Gastroesophageal sphincter (tissue), 4 donors: ENCODE results near the gene AHDC1. TPM values are rescaled to one million over a fixed set of nuclear protein-coding genes. Genes with fewer than 3 reads are reported as not detected.

ENCODE experiments used
- ATAC-seq: fragments of 150-250 bp; one replicate; pipeline ENCODE4 v1.9.1; 2016; ENCODE audit warnings: mild to moderate bottlenecking, moderate library complexity
- H3K27ac ChIP-seq, 4 donors: fragments of 200-600 bp; sonication (generic) in 3 of 4; 1 replicate in 3 of 4; 2 replicates in 1 of 4; pipeline ENCODE4 v1.5.1; 2016 to 2019
- H3K27me3 ChIP-seq: fragments of 200-600 bp; sonication (generic); one replicate; pipeline ENCODE4 v1.5.1; 2019
- H3K36me3 ChIP-seq, 2 donors: fragments of 200-600 bp; sonication (generic); one replicate each; pipeline ENCODE4 v1.5.1; 2019; ENCODE audit warnings: control low read depth in 1 of 2
- H3K4me1 ChIP-seq, 3 donors: fragments of 200-600 bp; sonication (generic); 1 replicate in 2 of 3; 2 replicates in 1 of 3; pipeline ENCODE4 v1.5.1; 2016 to 2019; ENCODE audit warnings: control low read depth in 2 of 3
- H3K4me3 ChIP-seq, 2 donors: fragments of 200-600 bp; sonication (generic); one replicate each; pipeline ENCODE4 v1.5.1; 2019; ENCODE audit warnings: mild to moderate bottlenecking in 1 of 2, moderate library complexity in 1 of 2
- H3K9me3 ChIP-seq, 3 donors: fragments of 200-600 bp; sonication (generic); one replicate each; pipeline ENCODE4 v1.5.1; 2017 to 2019; ENCODE audit warnings: control low read depth in 2 of 3
- EP300 ChIP-seq: sonication (generic); formaldehyde crosslinking; IDR thresholded peaks from one replicate; pipeline ENCODE4 v1.6.1; 2017; ENCODE audit warnings: antibody characterized with exemption, mild to moderate bottlenecking
- POLR2A ChIP-seq, 2 donors: fragments of 450-650 bp; IDR thresholded peaks; one replicate each; pipeline ENCODE4 v1.6.1; 2017; ENCODE audit warnings: antibody characterized with exemption in 2 of 2, mild to moderate bottlenecking in 2 of 2, moderate library complexity in 1 of 2
- POLR2AphosphoS5 ChIP-seq: sonication (generic); formaldehyde crosslinking; IDR thresholded peaks from one replicate; pipeline ENCODE4 v1.6.1; 2017; ENCODE audit warnings: antibody characterized with exemption
- WGBS, 2 donors: methylation state at CpG; one replicate each; pipeline ENCODE4 v1.1.5; 2018; ENCODE audit warnings: low coverage in 1 of 2; 5-methylcytosine and 5-hydroxymethylcytosine counted together
- total RNA-seq, 4 donors: library from RNA; depleted of rRNA; stranded (reverse); fragments of >200 nt; gene quantifications; one replicate each; pipeline ENCODE4 v1.1.0, GENCODE V29; 2016
- TF ChIP-seq, protein P1 (sequence below), 4 experiments: fragments of 200-600 bp in 2 of 4; fragments of 450-650 bp in 2 of 4; sonication (generic) in 1 of 4; IDR thresholded peaks; one replicate each; pipeline ENCODE4 v1.5.1; 2017 to 2019; ENCODE audit warnings: antibody characterized with exemption in 4 of 4, mild to moderate bottlenecking in 2 of 4, moderate library complexity in 2 of 4

Gene AHDC1
- total RNA-seq, 4 donors from 2014 or later, result 18.2 to 50.3 (median 27.7) TPM

DNA sequence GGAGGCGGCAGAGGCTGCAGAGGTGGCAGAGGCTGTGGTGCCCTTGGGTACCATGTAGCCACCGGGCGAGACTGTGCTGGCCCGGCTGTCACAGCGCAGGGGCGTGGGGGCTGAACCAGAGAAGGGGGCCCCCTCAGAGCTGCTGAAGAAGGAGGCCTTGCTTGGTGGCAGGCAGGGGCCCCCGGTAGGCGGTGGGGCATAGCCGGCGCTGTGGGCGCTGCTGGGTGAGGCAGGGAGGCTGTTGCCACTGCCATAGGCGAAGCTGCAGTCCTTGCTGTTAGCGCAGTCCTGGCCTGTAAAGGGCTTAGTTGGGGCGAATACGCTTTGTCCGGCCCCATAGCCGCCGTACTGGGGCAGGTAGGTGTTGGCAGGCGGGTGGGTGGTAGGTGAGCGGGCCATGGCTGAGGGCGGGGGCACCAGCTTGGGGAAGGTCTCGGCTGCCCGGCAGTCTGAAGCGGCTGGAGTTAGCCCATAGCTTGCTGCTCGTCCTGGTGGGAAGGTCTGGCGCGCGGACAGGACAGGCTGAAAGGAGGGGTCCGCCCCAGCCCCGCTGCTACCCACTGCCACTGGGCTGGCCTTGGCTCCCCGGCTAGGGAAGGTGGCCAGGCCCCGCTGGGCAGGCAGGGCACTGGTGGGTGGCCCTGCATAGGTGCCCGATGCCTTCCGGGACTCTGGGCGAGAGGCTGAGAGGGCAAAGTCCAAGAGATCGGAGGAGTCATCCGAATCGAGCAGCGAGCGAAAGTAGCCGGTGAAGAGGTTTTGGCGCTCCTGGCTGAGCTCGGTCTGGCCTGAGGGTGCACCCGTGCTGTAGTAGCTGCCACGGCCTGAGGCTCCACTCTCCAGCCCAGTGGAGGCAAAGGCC, 54.9 kb downstream of the AHDC1 start:
- Histone ChIP-seq H3K36me3 (peaks cover 0 to 69% of the 10 kb centered on the region in 2 donors), H3K4me1 (peaks cover 5 to 53% (median 35%) of the 10 kb centered on the region in 3 donors), H3K27ac (peak overlapping the region in 3 of 4 donors; percentile 36 to 93 (median 90)), H3K27me3 (no peaks in the 10 kb centered on the region), H3K4me3 (no peak overlapping the region), H3K9me3 (no peaks in the 10 kb centered on the region)
- no peak for ATAC-seq
- WGBS, 2 donors, result no CpG with 5 or more reads among the region's 45 CpGs
- TF ChIP-seq, protein P1, sequence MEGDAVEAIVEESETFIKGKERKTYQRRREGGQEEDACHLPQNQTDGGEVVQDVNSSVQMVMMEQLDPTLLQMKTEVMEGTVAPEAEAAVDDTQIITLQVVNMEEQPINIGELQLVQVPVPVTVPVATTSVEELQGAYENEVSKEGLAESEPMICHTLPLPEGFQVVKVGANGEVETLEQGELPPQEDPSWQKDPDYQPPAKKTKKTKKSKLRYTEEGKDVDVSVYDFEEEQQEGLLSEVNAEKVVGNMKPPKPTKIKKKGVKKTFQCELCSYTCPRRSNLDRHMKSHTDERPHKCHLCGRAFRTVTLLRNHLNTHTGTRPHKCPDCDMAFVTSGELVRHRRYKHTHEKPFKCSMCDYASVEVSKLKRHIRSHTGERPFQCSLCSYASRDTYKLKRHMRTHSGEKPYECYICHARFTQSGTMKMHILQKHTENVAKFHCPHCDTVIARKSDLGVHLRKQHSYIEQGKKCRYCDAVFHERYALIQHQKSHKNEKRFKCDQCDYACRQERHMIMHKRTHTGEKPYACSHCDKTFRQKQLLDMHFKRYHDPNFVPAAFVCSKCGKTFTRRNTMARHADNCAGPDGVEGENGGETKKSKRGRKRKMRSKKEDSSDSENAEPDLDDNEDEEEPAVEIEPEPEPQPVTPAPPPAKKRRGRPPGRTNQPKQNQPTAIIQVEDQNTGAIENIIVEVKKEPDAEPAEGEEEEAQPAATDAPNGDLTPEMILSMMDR (IDR thresholded peaks at IDR 0.05), result no peak
- TF ChIP-seq EP300 (no peak), POLR2AphosphoS5 (no peak), POLR2A (IDR thresholded peaks at IDR 0.05) (no peak)

DNA sequence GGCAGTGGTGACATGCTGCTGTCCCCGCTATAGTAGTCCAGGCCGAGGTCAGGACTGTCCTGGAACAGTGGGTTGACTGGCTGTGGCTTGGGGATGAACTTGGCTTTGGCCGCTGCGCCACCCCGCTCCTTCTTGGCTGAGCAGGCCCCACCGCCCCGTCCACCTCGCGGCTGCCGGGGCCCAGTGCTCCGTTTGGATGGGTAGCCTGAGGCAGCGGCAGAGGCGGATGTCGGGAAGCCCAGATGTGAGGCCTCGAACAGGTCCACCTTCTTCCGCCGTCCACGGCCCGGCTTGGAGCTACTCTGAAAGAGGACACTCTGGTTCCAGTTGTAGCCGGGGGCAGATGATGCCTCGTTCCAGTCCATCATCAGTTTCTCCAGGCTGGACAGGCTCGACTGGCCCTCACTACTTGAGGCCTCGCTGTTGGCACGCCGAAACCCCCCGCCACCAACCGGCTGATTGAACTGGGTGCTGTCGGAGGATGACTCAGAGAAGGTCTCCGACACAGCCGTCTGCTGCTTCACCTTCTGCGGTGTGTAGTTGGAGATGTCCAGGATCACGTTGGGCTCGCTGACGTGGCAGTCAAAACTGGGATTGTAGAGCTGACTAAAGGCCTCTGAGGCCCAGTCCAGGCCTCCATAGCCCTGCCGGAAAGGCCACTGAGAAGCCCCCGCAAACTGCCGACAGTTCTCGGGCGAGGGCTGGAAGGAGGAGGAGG, 55.6 kb downstream of the AHDC1 start:
- peak overlapping the region in 3 of 4 donors; percentile 89 to 93 (median 90) for H3K27ac ChIP-seq
- no peaks in the 10 kb centered on the region for H3K27me3 ChIP-seq
- H3K36me3 ChIP-seq, result peaks cover 0 to 69% of the 10 kb centered on the region in 2 donors
- ATAC-seq, result no peak
- 80 to 100% methylated on average over 1 to 3 of the region's 39 CpGs for WGBS, 2 donors
- no peak overlapping the region for H3K4me3 ChIP-seq
- peaks cover 6 to 53% (median 38%) of the 10 kb centered on the region in 3 donors for H3K4me1 ChIP-seq
- no peaks in the 10 kb centered on the region for H3K9me3 ChIP-seq
- TF ChIP-seq POLR2A (IDR thresholded peaks at IDR 0.05) (no peak), POLR2AphosphoS5 (no peak), EP300 (no peak)
- TF ChIP-seq, protein P1 (IDR thresholded peaks at IDR 0.05), result no peak

DNA sequence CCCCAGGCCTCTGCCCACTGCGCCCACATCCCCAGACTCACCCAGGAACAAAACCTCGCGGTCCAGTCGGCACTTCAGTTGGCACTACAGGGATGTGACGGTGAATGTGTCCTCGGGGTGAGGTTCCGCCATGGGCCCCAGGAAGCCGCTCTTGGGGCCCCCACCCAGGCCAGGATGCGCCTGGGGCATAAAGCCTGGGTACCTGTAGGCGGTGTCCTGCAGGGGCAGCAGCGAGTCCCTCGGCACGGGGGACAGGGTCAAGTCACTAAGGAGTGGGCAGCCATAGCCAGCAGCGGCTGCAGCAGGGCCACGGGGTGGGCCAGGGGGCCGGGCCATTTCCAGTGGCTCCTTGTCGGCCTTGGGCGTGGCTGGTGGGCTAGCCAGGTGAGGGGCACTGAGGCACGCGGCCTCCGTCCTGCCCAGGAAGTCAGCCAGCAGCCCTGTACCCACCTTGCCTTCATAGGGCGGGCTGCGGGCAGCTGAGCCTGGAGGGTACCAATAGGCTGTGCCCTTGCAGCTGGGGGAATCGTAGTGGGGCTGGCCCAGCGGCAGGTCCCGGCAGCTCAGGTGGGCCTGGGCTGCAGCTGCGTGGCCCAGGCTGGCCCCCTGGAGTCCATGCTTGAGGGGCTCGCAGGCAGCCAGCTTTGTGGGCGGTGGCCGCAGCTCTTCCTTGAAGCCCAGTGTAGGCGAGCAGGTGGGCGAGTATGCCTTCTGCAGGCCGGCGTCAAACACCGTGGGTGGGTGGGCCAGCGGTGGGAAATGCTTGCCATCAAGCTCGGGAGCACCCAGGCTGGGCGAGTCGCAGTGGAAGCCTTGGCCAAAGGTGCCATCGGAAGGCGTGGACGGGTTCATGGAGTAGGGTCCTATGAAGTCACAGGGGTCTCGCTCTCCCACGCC, 56.5 kb downstream of the AHDC1 start:
- H3K4me1 ChIP-seq, result peaks cover 9 to 56% (median 40%) of the 10 kb centered on the region in 3 donors
- 80 to 100% methylated on average over 1 of the region's 44 CpGs for WGBS, 2 donors
- no peak for ATAC-seq

DNA sequence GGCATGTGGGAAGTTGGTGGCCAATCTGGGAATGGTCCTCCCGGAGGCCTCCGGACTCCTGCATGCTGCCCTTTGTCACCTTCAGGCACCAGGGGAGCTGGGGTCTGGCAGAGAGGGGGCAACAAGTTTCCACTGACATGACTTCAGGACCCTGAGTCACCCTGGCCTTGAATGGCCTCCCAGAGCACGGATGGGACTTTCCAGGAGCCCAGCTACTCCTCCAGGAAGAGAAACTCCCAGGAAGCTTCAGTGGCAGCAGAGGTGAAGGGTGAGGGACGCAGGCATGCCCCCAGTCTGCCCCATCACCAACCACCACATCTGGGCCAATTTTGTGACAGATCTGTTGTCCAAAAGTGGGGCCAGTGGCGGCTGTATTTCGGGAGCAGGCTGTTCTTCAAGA, 58.1 kb downstream of the AHDC1 start:
- Histone ChIP-seq H3K27ac (peak overlapping the region; percentile 60 to 93 (median 90)), H3K4me1 (peaks cover 9 to 72% (median 50%) of the 10 kb centered on the region in 3 donors), H3K4me3 (no peak overlapping the region), H3K27me3 (no peaks in the 10 kb centered on the region), H3K9me3 (no peaks in the 10 kb centered on the region), H3K36me3 (peaks cover 0 to 45% of the 10 kb centered on the region in 2 donors)
- TF ChIP-seq POLR2AphosphoS5 (no peak), EP300 (no peak), POLR2A (IDR thresholded peaks at IDR 0.05) (no peak)
- TF ChIP-seq, protein P1 (IDR thresholded peaks at IDR 0.05), result no peak
- no peak for ATAC-seq
- 65 to 67% methylated on average over 5 of the region's 6 CpGs for WGBS, 2 donors

More for the DNA sequence above, 56.5 kb downstream of the AHDC1 start:
- Histone ChIP-seq H3K36me3 (peaks cover 0 to 61% of the 10 kb centered on the region in 2 donors), H3K4me3 (no peak overlapping the region), H3K27me3 (no peaks in the 10 kb centered on the region), H3K9me3 (no peaks in the 10 kb centered on the region), H3K27ac (peak overlapping the region in 3 of 4 donors; percentile 89 to 93 (median 90))
- TF ChIP-seq, protein P1 (IDR thresholded peaks at IDR 0.05), result no peak
